ENCODE results near the gene TUBA8. TPM values are rescaled to one million over a fixed set of nuclear protein-coding genes. Genes with fewer than 3 reads are reported as not detected.
"Not testable (repeated sequence)": the region's sequence is repeated elsewhere in the genome, so short reads cannot be mapped to it uniquely, and the experiment has no call there.

TUBA8 gene
- total and polyA plus RNA-seq, 3 donors from 2014 or later, result 17.2 to 66.6 (median 60.5) TPM

- H3K27me3 ChIP-seq, result no peaks in the 10 kb centered on the region
- H3K4me1 ChIP-seq, result no peaks in the 10 kb centered on the region
- WGBS, 2 donors, result 21 to 44% methylated on average over 15 to 24 of the region's 24 CpGs
- TF ChIP-seq CTCF (IDR thresholded peaks at IDR 0.05) (peak in 2 of 3 experiments; percentile 37 to 57), POLR2A (IDR thresholded peaks at IDR 0.05) (no peak)
- peak overlapping the region in 1 of 2 donors; percentile 12 for H3K4me3 ChIP-seq
- H3K9me3 ChIP-seq, result no peaks in the 10 kb centered on the region
- peak; percentile 86 for DNase-seq
- intact Hi-C loops (cut with DNase I; ENCODE audit: low total_unique reads), result no loop called here
- H3K36me3 ChIP-seq (ENCODE audit: low read depth, missing control alignments), result no peaks in the 10 kb centered on the region
- H3K27ac ChIP-seq, result no peak overlapping the region
Observed at GRCh38 chr22:18156878-18157713, 46.5 kb downstream of the TUBA8 start.

DNA sequence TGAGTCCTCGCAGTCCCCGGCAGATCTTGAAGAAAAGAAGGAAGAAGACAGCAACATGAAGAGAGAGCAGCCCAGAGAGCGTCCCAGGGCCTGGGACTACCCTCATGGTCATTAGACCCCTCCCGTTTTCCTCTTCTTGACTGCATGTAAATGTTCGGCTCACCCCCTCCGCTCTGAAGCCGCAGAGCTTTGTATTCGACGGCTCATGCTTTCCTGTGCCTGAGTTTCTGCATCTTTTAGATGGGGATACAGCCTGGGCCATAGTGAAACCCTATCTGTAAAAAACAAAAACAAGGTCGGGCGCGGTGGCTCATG lies 47.1 kb downstream of the TUBA8 start:
- Histone ChIP-seq H3K9me3 (no peaks in the 10 kb centered on the region), H3K27me3 (no peaks in the 10 kb centered on the region), H3K4me1 (no peaks in the 10 kb centered on the region), H3K27ac (no peak overlapping the region), H3K4me3 (no peak overlapping the region), H3K36me3 (ENCODE audit: low read depth, missing control alignments) (no peaks in the 10 kb centered on the region)
- WGBS, 2 donors, result 71 to 72% methylated on average over 3 to 12 of the region's 12 CpGs
- no peak for DNase-seq
- intact Hi-C loops (cut with DNase I; ENCODE audit: low total_unique reads), result no loop called here
- TF ChIP-seq CTCF (IDR thresholded peaks at IDR 0.05), result no peak
- TF ChIP-seq POLR2A (IDR thresholded peaks at IDR 0.05), result no peak

GRCh38 chr22:18160641-18161040 lies 50.0 kb downstream of the TUBA8 start:
- H3K36me3 ChIP-seq (ENCODE audit: low read depth, missing control alignments); H3K9me3 ChIP-seq; H3K4me1 ChIP-seq; DNase-seq; H3K27ac ChIP-seq; intact Hi-C loops (cut with DNase I; ENCODE audit: low total_unique reads); H3K27me3 ChIP-seq; H3K4me3 ChIP-seq: not testable (repeated sequence)
- 96 to 100% methylated on average over 8 of the region's 8 CpGs for WGBS, 2 donors

GRCh38 chr22:18163843-18164242 lies 53.2 kb downstream of the TUBA8 start:
- DNase-seq; H3K27ac ChIP-seq; H3K9me3 ChIP-seq; H3K4me3 ChIP-seq; H3K36me3 ChIP-seq (ENCODE audit: low read depth, missing control alignments); intact Hi-C loops (cut with DNase I; ENCODE audit: low total_unique reads); H3K4me1 ChIP-seq; H3K27me3 ChIP-seq: not testable (repeated sequence)
- WGBS, 2 donors, result 88 to 92% methylated on average over 2 to 7 of the region's 7 CpGs

GRCh38 chr22:18164584-18164983 lies 54.0 kb downstream of the TUBA8 start:
- 73% methylated on average over 4 of the region's 8 CpGs; no CpG with 5 or more reads in 1 of the 2 donors for whole genome bisulfite sequencing, 2 donors
- H3K4me3 ChIP-seq; H3K27me3 ChIP-seq; H3K9me3 ChIP-seq; intact Hi-C loops (cut with DNase I; ENCODE audit: low total_unique reads); H3K4me1 ChIP-seq; H3K27ac ChIP-seq; DNase-seq; H3K36me3 ChIP-seq (ENCODE audit: low read depth, missing control alignments): not testable (repeated sequence)

- H3K36me3 ChIP-seq (ENCODE audit: low read depth, missing control alignments); H3K4me3 ChIP-seq; H3K27ac ChIP-seq; H3K4me1 ChIP-seq; DNase-seq; H3K27me3 ChIP-seq; intact Hi-C loops (cut with DNase I; ENCODE audit: low total_unique reads); H3K9me3 ChIP-seq: not testable (repeated sequence)
- 60% methylated on average over 2 of the region's 7 CpGs; no CpG with 5 or more reads in 1 of the 2 donors for WGBS, 2 donors
Observed at GRCh38 chr22:18165356-18165755, 54.7 kb downstream of the TUBA8 start.

DNA sequence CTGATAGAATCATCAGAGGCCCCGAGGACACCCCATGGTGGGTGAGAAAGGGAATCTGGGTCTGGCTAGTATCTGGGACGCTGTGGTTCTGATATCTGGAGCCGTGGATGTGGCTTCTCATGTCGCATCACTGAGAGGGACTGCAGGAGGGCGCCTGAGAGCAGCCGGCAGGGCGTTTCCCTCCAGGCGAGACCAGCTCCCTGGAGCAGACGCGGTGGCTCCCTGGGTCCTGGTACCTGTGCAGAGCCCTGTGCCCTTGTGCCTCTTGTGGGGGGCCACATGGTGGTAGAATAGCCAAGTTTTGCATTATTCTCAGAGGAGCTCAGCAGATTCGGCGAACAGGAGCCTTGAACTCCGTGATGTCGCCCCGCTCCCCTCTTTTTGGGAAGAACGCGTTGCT lies 59.7 kb downstream of the TUBA8 start:
- intact Hi-C loops (cut with DNase I; ENCODE audit: low total_unique reads); H3K36me3 ChIP-seq (ENCODE audit: low read depth, missing control alignments): not testable (repeated sequence)
- 95% methylated on average over 17 of the region's 17 CpGs; no CpG with 5 or more reads in 1 of the 2 donors for whole genome bisulfite sequencing, 2 donors

DNA sequence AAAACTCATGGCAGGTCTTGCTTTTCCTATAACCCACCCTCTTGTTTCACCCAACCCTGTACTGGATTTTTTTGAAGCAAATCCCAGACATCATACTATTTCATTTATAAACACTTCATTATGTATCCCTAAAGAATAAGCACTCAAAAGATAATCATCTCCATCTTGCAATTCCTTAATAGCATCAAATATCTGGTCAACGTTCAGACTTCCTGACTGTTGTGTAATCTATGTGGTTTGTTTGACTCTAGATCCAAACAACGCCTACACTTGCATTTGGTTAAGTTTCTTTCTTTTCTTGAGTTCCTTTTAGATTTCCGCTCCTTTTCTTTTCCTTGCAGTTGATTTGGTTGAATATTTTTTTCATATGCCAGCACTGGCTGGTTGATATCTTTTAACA lies 61.6 kb downstream of the TUBA8 start:
- H3K4me1 ChIP-seq; H3K9me3 ChIP-seq; intact Hi-C loops (cut with DNase I; ENCODE audit: low total_unique reads); H3K27me3 ChIP-seq; H3K27ac ChIP-seq; H3K36me3 ChIP-seq (ENCODE audit: low read depth, missing control alignments); H3K4me3 ChIP-seq; DNase-seq: not testable (repeated sequence)
- 89 to 90% methylated on average over 3 of the region's 3 CpGs for WGBS, 2 donors

More for the DNA sequence above, 59.7 kb downstream of the TUBA8 start:
- not testable (repeated sequence) for DNase-seq, H3K4me1 ChIP-seq, H3K27me3 ChIP-seq, H3K9me3 ChIP-seq, H3K4me3 ChIP-seq, H3K27ac ChIP-seq

- H3K27ac ChIP-seq; H3K9me3 ChIP-seq; H3K27me3 ChIP-seq; DNase-seq; intact Hi-C loops (cut with DNase I; ENCODE audit: low total_unique reads); H3K4me1 ChIP-seq; H3K36me3 ChIP-seq (ENCODE audit: low read depth, missing control alignments); H3K4me3 ChIP-seq: not testable (repeated sequence)
- WGBS, 2 donors, result 77 to 92% methylated on average over 4 to 8 of the region's 8 CpGs
Observed at GRCh38 chr22:18172776-18173175, 62.2 kb downstream of the TUBA8 start.

GRCh38 chr22:18173441-18173840 lies 62.8 kb downstream of the TUBA8 start:
- intact Hi-C loops (cut with DNase I; ENCODE audit: low total_unique reads), result not testable (repeated sequence)
- 86 to 89% methylated on average over 1 to 2 of the region's 2 CpGs for WGBS, 2 donors

More at GRCh38 chr22:18173441-18173840, 62.8 kb downstream of the TUBA8 start:
- not testable (repeated sequence) for H3K27me3 ChIP-seq; H3K27ac ChIP-seq; H3K4me1 ChIP-seq; H3K9me3 ChIP-seq; H3K4me3 ChIP-seq; DNase-seq; H3K36me3 ChIP-seq (ENCODE audit: low read depth, missing control alignments)

Measured in testis (tissue), 3 donors.